HG03469 (cell line): ENCODE measurements around the gene CDH4.
"Not testable (repeated sequence)": the region's sequence is repeated elsewhere in the genome, so short reads cannot be mapped to it uniquely, and the experiment has no call there.

ENCODE experiments used
- ATAC-seq: cut with Tn5 transposase; IDR thresholded peaks from one replicate; pipeline ENCODE4 v1.9.1; 2021; ENCODE audit warnings: mild to moderate bottlenecking, moderate library complexity, moderate number of reproducible peaks; ENCODE audit not compliant: unreplicated experiment

CDH4 gene

GRCh38 chr20:61839912-61840778, 588.1 kb downstream of the CDH4 start:
- no peak for ATAC-seq

- ATAC-seq: no peak
Measured at GRCh38 chr20:61840779-61841455, 588.9 kb downstream of the CDH4 start.

- no peak for ATAC-seq
Measured at GRCh38 chr20:61841551-61841950, 589.5 kb downstream of the CDH4 start.

GRCh38 chr20:61841966-61842365, 589.9 kb downstream of the CDH4 start:
- ATAC-seq: no peak

- ATAC-seq: no peak
Measured at GRCh38 chr20:61844621-61845020, 592.6 kb downstream of the CDH4 start.

GRCh38 chr20:61845233-61845671, 593.2 kb downstream of the CDH4 start:
- no peak for ATAC-seq

- ATAC-seq: no peak
Measured at GRCh38 chr20:61846074-61846473, 594.0 kb downstream of the CDH4 start.

GRCh38 chr20:61846741-61847419, 594.8 kb downstream of the CDH4 start:
- ATAC-seq: no peak

- no peak for ATAC-seq
Measured at GRCh38 chr20:61847420-61847748, 595.3 kb downstream of the CDH4 start.

GRCh38 chr20:61847986-61848385, 595.9 kb downstream of the CDH4 start:
- no peak for ATAC-seq

- no peak for ATAC-seq
Measured at GRCh38 chr20:61848851-61849250, 596.8 kb downstream of the CDH4 start.

GRCh38 chr20:61849376-61849775, 597.3 kb downstream of the CDH4 start:
- ATAC-seq: no peak

GRCh38 chr20:61849822-61850221, 597.8 kb downstream of the CDH4 start:
- no peak for ATAC-seq

GRCh38 chr20:61850457-61850856, 598.4 kb downstream of the CDH4 start:
- no peak for ATAC-seq

GRCh38 chr20:61850926-61851900, 599.2 kb downstream of the CDH4 start:
- no peak for ATAC-seq

GRCh38 chr20:61852268-61853072, 600.4 kb downstream of the CDH4 start:
- ATAC-seq: no peak

- ATAC-seq: no peak
Measured at GRCh38 chr20:61853073-61854005, 601.3 kb downstream of the CDH4 start.

- not testable (repeated sequence) for ATAC-seq
Measured at GRCh38 chr20:61854538-61854937, 602.5 kb downstream of the CDH4 start.

- no peak for ATAC-seq
Measured at GRCh38 chr20:61855286-61855685, 603.2 kb downstream of the CDH4 start.
